ENCODE measurements around the gene SOX8. TPM values are rescaled to one million over a fixed set of nuclear protein-coding genes. Genes with fewer than 3 reads are reported as not detected.

SOX8 gene
- total and polyA plus RNA-seq, 10 of the 15 experiments (the other 5 are each of a cell fraction or from before 2014, with no cell fraction given): not detected

GRCh38 chr16:970766-971581 lies 10.6 kb upstream of the SOX8 start, which contains the start of gene LMF1 (continued):
- TF ChIP-seq PML (IDR thresholded peaks at IDR 0.05; ENCODE audit: low read length) (no peak), RCOR1 (conservative IDR thresholded peaks at IDR 0.05; ENCODE audit: low read depth, low read length) (no peak), ZNF217 (IDR thresholded peaks at IDR 0.05) (no peak), RFX5 (IDR thresholded peaks at IDR 0.05; ENCODE audit: low read depth, low read length) (no peak), YY1 (IDR thresholded peaks at IDR 0.05; ENCODE audit: low read depth, low read length) (peak; percentile 99), SP1 (IDR thresholded peaks at IDR 0.05; ENCODE audit: low read depth, low read length) (peak; percentile 24), RUNX3 (IDR thresholded peaks at IDR 0.05; ENCODE audit: low read length) (no peak), NRF1 (conservative IDR thresholded peaks at IDR 0.05; ENCODE audit: low read depth, low read length) (peak; percentile 68), ZNF687 (IDR thresholded peaks at IDR 0.05) (no peak)
- TF ChIP-seq, protein P1, sequence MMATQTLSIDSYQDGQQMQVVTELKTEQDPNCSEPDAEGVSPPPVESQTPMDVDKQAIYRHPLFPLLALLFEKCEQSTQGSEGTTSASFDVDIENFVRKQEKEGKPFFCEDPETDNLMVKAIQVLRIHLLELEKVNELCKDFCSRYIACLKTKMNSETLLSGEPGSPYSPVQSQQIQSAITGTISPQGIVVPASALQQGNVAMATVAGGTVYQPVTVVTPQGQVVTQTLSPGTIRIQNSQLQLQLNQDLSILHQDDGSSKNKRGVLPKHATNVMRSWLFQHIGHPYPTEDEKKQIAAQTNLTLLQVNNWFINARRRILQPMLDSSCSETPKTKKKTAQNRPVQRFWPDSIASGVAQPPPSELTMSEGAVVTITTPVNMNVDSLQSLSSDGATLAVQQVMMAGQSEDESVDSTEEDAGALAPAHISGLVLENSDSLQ (IDR thresholded peaks at IDR 0.05): no peak

Data from GM12878 (cell line).